NCI-H510A (cell line): ENCODE data around the gene CELA1.

Experiments used
- DNase-seq: peaks from one replicate; lab custom pipeline; 2025; lab: John Stamatoyannopoulos, UW

The CELA1 gene

GRCh38 chr12:51346581-51346980 lies at the start of gene CELA1:
CELA1 (minus strand) TSS chr12:51346679; CDS start chr12:51346638, 41 bp downstream.
- no peak for DNase-seq

GRCh38 chr12:51395283-51396230 lies 49.1 kb upstream of the CELA1 start:
- DNase-seq: no peak

GRCh38 chr12:51393676-51394545 lies 47.4 kb upstream of the CELA1 start:
- DNase-seq: no peak

- no peak for DNase-seq
These were observed 46.2 kb upstream of the CELA1 start for GRCh38 chr12:51392556-51393237.

GRCh38 chr12:51391283-51392123 lies 45.0 kb upstream of the CELA1 start, which contains the start of gene GALNT6:
GALNT6 (minus strand) TSS chr12:51391406; CDS start chr12:51379781, 11,625 bp downstream.
- DNase-seq: peak; percentile 59

GRCh38 chr12:51390891-51391282 lies 44.4 kb upstream of the CELA1 start:
- DNase-seq: no peak

- no peak for DNase-seq
These were observed 44.0 kb upstream of the CELA1 start for GRCh38 chr12:51390457-51390856.

- DNase-seq: no peak
These were observed 43.0 kb upstream of the CELA1 start for GRCh38 chr12:51389302-51389999.

GRCh38 chr12:51388846-51389245 lies 42.4 kb upstream of the CELA1 start:
- no peak for DNase-seq

GRCh38 chr12:51388069-51388799 lies 41.8 kb upstream of the CELA1 start:
- no peak for DNase-seq

GRCh38 chr12:51386351-51386750 lies 39.9 kb upstream of the CELA1 start:
- DNase-seq: no peak

- DNase-seq: no peak
These were observed 36.9 kb upstream of the CELA1 start for GRCh38 chr12:51383269-51383905.

GRCh38 chr12:51382173-51382572 lies 35.7 kb upstream of the CELA1 start:
- no peak for DNase-seq

- DNase-seq: no peak
These were observed 35.0 kb upstream of the CELA1 start for GRCh38 chr12:51381226-51382079.

GRCh38 chr12:51379571-51379970 lies 33.1 kb upstream of the CELA1 start:
- DNase-seq: no peak

GRCh38 chr12:51378749-51379148 lies 32.3 kb upstream of the CELA1 start:
- DNase-seq: no peak

- no peak for DNase-seq
These were observed 30.9 kb upstream of the CELA1 start for GRCh38 chr12:51377099-51377984.
